Left cardiac atrium (tissue), 4 donors: ENCODE data around the gene LRP1. TPM values are rescaled to one million over a fixed set of nuclear protein-coding genes. Genes with fewer than 3 reads are reported as not detected.

Experiments used
- ATAC-seq, 2 donors: fragments of 200-7000 bp; cut with Tn5 transposase; one replicate each; pipeline ENCODE4 v1.9.1; 2020; ENCODE audit warnings: mild to moderate bottlenecking in 2 of 2, moderate library complexity in 2 of 2
- DNase-seq: peaks from one replicate; pipeline ENCODE4 v3.0.0-alpha.2; 2020
- intact Hi-C, 2 donors: fragments of 100-400 bp; cut with DNase I; formaldehyde crosslinking; loops; one replicate each; pipeline versions ENCODE4 v1.14.1 to v1.15.1; 2022 to 2023
- microRNA-seq, 2 donors: library from miRNA; unstranded; fragments of <30 nt; microRNA quantifications; one replicate each; pipeline ENCODE4 v1.2.0, GENCODE V29; 2020
- total RNA-seq, 2 donors: library from RNA; stranded (reverse); fragmentation: NEBNext Ultra II Directional; extraction: Animal tissue kit (Norgen Biotek cat#: 25700); gene quantifications; one replicate each; pipeline ENCODE4 v1.2.1, GENCODE V29; 2021
- donor health status: DM: no; HTN: yes; CAD: no.
- donor health status: DM: no; HTN: yes; CAD: no; lungs with severe emphysema.
- donor health status: DM: yes; HTN: yes; CAD: no.
- donor health status: Dilated cardiomyopathy.

Gene LRP1
- total RNA-seq, 2 donors from 2014 or later: 188 to 222 TPM

GRCh38 chr12:57243521-57244311 lies 115.4 kb downstream of the LRP1 start:
- ATAC-seq (peak; percentile 25 to 33), DNase-seq (peak; percentile 84)
- intact Hi-C loops: loop anchor here in 1 of 2 donors (1.0 kb wide), 1 partner anchor 30 kb away; no protein-coding TSS in a partner anchor

DNA sequence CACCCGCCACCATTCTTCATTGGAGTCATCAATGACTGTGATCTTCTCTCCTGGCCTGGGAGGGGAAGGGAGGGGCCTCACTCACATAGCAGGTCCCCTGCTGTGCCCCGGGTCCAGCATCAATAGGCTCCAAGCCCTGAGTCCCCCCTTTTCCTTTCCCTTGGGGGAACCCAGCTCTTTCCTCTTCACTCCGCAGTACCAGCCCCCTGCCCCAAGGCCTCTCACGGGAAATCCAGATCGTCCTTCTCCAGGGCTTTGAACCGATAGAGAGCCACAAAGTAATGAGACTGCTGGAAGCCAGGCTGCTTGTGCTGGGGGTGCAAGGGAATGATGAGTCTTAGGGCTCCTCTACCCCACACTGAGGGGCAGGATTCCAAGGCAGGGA lies 116.0 kb downstream of the LRP1 start:
- ATAC-seq (no peak), DNase-seq (no peak)
- intact Hi-C loops: no loop called here

GRCh38 chr12:57247041-57247440 lies 118.8 kb downstream of the LRP1 start:
- ATAC-seq (no peak), DNase-seq (no peak)
- intact Hi-C loops: no loop called here

- ATAC-seq (peak in 1 of 2 donors; percentile 40), DNase-seq (no peak)
- intact Hi-C loops: no loop called here
Measured at GRCh38 chr12:57248934-57249742, 120.9 kb downstream of the LRP1 start.

GRCh38 chr12:57250541-57250940 lies 122.3 kb downstream of the LRP1 start:
- ATAC-seq (no peak), DNase-seq (no peak)
- intact Hi-C loops: no loop called here

GRCh38 chr12:57250956-57251355 lies 122.7 kb downstream of the LRP1 start, which contains the start of gene STAC3:
Gene STAC3, minus strand, starts transcription at chr12:57251187. Its CDS starts 1,551 bp downstream, at chr12:57249636.
- DNase-seq: no peak
- intact Hi-C loops: no loop called here
- ATAC-seq: no peak

DNA sequence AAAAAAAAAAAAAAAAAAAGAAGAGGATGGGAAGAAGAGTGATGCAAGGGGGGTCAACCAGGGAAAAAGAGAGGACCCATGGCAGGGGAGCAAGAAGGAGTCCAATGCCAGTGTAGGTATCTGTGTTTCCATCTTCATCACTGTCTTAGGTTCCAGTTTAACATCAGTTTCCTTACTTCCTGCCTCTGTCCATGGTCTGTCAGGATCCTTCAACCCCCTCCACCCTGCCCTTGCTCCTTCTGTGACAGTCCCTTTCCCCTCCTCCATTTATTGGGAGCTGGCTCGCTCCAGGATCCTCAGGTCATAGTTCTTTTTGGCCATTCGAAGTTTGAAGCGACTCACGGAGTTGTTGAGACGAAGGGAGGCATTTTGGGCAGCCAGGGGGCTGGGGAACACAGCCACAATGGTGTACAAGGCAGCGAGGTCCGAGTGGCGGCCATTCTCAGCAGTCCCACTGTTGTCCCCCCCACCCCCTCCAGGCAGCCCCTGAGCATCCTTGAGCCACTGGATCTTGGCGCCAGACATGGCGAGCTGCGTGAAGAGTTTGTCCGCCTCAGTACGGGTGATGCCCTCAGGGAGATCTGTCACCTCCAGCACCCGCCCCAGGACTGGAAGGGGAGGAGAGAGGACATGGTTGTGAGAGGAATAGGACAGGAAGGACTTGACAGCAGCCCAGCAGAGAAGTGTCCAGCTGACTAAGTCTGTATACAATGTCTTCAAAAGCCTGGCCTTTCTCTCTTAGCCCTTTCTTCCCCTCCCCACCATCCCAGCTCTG lies 126.4 kb downstream of the LRP1 start:
- DNase-seq (no peak), ATAC-seq (no peak)
- intact Hi-C loops: no loop called here

DNA sequence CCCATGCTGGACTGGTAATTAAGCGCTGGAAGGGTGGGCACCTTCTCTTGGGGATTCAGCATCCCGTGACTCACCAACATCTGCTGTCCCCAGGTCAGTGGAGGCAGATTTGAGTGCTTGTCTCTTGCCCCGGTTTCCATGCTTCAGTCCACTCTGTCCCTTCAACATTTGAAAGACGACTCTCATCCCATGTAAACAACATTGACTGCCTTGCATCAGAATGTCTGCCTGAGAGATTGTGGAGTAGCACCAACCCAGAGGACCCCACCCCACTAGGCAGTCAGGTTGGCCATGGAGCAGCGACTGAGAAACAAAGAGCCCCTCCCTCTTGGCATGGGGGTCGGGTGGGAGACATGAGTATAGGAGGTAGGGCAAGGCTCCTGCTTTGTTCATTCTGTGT lies 127.6 kb downstream of the LRP1 start:
- ATAC-seq (no peak), DNase-seq (no peak)
- intact Hi-C loops: no loop called here

DNA sequence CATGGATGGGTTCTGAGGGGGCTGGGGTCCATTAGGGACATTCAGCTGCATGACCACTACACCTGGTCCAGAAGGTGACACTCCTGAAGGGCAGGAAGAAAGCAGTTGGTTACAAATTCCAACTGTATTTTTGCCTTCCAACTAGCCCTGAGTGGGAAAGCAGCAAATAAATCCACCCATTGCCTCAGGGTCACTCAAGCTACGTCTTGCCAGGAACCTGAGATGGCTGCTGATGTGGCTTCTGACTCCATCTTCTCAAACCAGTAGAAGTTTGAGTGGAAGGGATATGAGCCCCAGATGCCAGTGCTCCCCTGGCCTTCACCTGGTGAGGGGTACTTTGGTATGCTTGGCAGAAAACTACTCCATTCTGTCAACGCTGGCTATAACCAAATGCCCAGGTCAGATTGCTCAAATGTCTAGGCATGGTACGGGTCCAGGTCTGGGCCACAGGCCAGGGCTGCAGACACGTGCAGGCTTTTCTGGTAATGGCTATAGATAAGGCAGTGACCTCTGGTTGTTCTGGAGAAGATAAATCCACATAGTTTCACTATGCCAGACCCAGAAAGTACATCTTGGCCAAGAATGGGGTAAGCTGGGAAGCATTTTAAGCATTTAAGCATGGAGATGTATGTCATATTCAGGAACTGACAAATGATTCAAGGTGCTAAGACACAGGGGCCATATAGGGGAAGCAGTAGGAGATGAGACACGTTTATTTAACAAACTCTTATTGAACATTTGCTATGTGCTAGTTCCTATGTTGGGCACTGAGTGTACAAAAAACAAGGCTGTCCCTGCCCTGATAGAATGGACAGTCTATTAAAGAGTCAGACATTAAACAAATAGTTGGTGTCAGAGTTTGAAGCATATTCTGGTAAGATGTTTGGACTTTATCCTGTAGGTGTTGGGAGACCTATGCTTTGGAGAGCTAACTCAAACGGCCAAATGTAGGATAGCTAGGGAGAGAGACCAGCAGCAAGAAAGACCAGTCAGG lies 131.0 kb downstream of the LRP1 start:
- ATAC-seq (peak; percentile 78 to 83), DNase-seq (peak; percentile 63)
- intact Hi-C loops: no loop called here

DNA sequence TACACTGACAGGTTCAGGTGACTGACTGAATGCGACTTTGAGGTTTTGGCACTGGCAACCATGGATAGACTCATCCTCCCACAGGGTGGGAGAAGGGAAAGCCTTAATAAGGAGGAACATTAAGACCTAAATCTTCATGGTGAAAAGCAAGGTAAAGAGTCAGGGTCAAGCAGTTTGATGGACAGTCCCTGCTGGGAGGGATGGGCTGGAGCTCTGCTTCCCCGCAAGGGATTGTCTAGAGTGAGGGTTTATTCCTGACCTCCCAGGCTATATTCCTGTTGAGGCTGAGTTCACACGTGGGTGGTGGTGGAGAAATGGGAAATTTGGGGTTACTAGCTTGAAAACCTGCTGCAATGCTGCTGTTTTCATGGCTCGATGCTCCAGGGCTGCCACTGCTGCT lies 132.1 kb downstream of the LRP1 start:
- intact Hi-C loops: loop anchor here in 1 of 2 donors (5.0 kb wide), 1 partner anchor 192 kb away; no protein-coding TSS in a partner anchor
- ATAC-seq (no peak), DNase-seq (no peak)

GRCh38 chr12:57261428-57261865 lies 133.2 kb downstream of the LRP1 start:
- intact Hi-C loops: loop anchor here in 1 of 2 donors (5.0 kb wide), 1 partner anchor 191 kb away; no protein-coding TSS in a partner anchor
- DNase-seq: no peak
- peak; percentile 19 to 24 for ATAC-seq

- ATAC-seq: no peak
- intact Hi-C loops: loop anchor here in 1 of 2 donors (5.0 kb wide), 1 partner anchor 190 kb away; no protein-coding TSS in a partner anchor
- no peak for DNase-seq
Measured at GRCh38 chr12:57262126-57262822, 134.0 kb downstream of the LRP1 start.

Small RNAs within 50 kb of the gene (microRNA-seq; reads per million reads assigned to microRNA genes)
- 1.6 to 2.2 reads per million in 2 donors for gene MIR1228

Other genes with a start within 250 kb of the LRP1 start
- not detected for gene SDR9C7, start 194.1 kb upstream of the LRP1 start, total RNA-seq
- gene RDH16, start 170.9 kb upstream of the LRP1 start, total RNA-seq: under 1 TPM; 0.27 to 0.29 TPM
- gene ZBTB39, start 121.9 kb upstream of the LRP1 start, total RNA-seq: 1 to 10 TPM; 3.8 to 4.5 TPM
- not detected for gene TAC3, start 112.0 kb upstream of the LRP1 start, total RNA-seq
- under 1 TPM; 0.09 to 0.13 TPM for gene MYO1A, start 78.4 kb upstream of the LRP1 start, total RNA-seq
- gene NEMP1, start 49.7 kb upstream of the LRP1 start, total RNA-seq: 1 to 10 TPM; 2.8 to 5.3 TPM
- 10 to 100 TPM; 11.1 to 17.1 TPM for gene NAB2, start 39.4 kb upstream of the LRP1 start, total RNA-seq
- gene STAT6, start 17.1 kb upstream of the LRP1 start, total RNA-seq: 10 to 100 TPM; 77.7 to 78.1 TPM
- not detected for gene LRP1-AS, start 19.1 kb downstream of the LRP1 start, total RNA-seq
- 1 to 10 TPM in 1 of 2 donors, under 1 TPM in 1; 0.50 to 2.1 TPM for gene NXPH4, start 88.3 kb downstream of the LRP1 start, total RNA-seq
- gene SHMT2, start 101.2 kb downstream of the LRP1 start, total RNA-seq: 10 to 100 TPM; 31.1 to 39.6 TPM
- gene STAC3, start 122.7 kb downstream of the LRP1 start, total RNA-seq: 1 to 10 TPM; 1.2 to 2.7 TPM